Activated CD4-positive, CD25-positive, alpha-beta regulatory T cell treated with anti-CD3 and anti-CD28 coated beads, Interleukin-2, amount 50 U/mL, for 16 hours (primary cell): ENCODE results near the gene OR6C2.
"Not testable (repeated sequence)": the region's sequence is repeated elsewhere in the genome, so short reads cannot be mapped to it uniquely, and the experiment has no call there.

Experiments used
- DNase-seq: peaks from one replicate; pipeline ENCODE4 v3.0.0-alpha.2; 2020; ENCODE audit warnings: low read depth, low spot score

The OR6C2 gene

GRCh38 chr12:55443776-55444175, at the start of gene OR6C2:
TSS of gene OR6C2 (plus strand) at chr12:55444076. CDS start at chr12:55452214, 8,138 bp downstream.
- no peak for DNase-seq

DNA sequence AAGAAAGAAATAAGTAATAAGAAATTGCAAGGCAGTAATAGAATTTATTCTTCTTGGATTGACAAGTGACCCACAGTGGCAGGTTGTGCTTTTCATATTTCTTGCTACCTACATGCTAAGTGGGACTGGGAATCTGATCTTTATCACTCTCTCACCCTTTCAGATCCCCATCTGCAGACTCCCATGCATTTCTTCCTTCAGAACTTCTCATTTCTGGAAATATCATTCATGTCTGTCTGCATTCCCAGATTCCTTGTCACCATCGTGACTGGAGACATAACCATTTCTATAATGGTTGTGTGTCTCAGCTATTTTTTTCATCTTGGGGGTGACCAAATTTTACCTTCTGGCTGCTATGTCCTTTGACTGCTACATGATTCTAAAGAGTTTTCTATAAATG, 47.5 kb upstream of the OR6C2 start:
- DNase-seq: no peak

DNA sequence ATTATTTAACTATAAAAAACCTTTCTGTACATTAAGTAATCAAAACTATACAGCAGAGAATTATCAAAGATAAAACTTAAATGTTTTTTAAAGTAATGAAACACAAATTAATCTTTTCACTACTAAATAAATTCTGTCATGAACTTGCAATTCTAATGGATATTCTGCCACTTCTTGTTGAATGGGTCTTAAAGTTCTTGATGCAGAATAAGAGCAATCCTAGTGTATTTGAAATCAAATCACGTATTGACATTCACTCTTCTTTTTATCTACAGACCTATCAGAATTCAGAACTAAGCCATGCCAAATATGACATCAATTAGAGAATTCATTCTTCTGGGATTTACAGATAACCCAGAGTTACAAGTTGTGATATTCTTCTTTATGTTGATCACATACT, 43.6 kb upstream of the OR6C2 start, which contains the start of gene OR6C65:
Gene OR6C65 (plus strand): TSS at position 301 of the 400 bp plus-strand sequence. CDS start 0 bp downstream, at position 301.
- no peak for DNase-seq

DNA sequence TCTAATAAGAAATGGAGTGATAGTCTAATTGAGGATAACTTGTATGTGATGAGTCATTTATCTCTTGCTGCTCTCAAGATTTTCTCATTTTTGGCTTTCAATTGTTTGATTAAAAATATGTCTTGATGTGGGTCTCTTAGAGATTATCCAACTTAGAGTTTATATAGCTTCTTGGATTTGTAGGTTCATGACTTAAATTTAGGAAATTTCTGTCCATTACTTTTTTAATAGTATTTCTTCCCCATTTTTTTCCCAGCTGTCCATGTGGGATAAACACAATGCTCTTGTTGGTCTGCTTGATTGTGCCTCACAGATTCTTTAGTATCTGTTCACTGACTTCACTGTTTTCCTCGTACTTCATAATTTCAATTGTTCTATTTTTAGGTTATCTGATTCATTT, 36.0 kb upstream of the OR6C2 start:
- no peak for DNase-seq

GRCh38 chr12:55409133-55409532, 34.7 kb upstream of the OR6C2 start:
- DNase-seq: not testable (repeated sequence)

DNA sequence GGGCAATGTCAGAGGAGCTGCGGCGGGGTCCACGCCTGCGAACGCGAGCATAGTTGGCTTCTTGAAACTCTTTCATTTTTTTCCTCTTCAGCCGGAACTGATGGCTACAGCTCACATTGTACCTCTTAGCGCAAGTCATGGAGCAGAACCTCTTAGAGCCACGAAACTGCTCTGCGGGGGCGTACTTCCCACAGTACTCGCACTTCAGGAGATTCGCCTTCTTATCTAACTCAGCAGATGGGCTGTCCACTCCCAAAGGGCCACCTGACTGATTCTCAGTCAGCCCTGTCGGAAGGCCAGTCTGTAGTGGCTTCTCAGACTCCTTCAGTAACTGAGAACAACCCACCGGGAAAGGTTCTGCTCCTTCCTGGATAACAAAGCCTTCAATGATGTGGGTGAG, 31.7 kb upstream of the OR6C2 start:
- not testable (repeated sequence) for DNase-seq

DNA sequence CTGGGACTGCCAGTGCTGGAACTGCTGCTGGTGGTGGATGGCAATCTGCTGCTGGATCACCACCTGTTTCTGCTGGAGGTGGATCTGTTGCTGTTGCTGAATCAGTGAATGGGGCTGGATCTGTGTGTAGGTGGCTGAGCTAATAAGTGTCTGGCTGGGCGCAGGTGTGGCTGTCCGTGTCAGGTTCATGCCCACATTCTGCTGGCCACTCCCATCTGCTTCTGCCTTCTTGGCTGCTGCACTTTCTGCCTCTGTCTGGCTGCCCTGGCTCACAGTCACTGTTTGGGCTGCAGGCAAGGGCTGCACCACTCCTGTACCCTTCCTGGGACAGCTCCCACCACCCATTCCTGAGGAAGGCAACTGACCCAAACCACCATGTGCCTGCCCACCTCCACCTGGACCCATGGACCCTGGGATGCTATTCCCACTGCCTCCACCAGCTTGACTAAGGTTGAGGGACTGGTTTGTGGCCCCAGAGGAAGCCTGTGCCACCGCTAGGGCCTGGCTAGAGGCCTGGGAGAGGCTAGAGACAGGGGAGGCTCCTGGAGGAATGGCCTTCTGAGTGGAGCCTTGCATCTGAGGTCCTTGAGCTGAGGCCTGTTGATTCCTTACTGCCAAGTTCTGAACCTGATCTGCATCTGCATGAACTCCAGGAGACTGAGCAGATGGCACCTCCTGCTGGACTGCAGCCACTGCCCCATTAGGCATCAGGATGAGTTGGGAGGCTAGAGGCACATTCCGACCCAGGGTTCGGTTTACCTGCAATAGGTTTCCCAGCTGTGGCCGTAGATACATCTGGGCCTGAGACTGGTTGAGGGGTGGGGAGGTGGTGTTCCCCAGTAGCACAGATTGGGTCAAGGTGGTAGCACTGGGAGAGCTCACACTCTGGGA, 30.1 kb upstream of the OR6C2 start:
- DNase-seq: not testable (repeated sequence)

DNA sequence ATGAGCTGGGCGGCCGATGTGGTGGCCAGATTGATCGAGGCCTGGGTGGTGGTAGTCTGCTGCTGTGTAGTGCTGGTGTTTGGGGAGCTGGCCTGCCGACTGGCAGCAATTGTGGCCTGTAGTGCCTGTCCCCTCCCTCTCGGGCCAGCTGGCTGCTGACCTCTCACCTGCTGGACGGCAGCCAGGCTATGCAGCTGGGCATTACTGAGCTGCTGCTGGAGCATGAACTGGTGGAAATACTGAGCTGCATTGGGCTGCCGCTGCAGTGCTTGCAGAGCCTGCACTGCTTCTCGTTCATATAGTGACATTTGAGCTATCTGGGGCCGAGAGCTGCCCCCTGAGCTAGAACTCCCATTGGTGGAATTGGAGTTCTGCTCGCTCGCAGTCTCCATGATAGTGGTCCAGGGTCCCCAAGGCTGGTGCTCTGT, 29.5 kb upstream of the OR6C2 start:
- DNase-seq: not testable (repeated sequence)

DNA sequence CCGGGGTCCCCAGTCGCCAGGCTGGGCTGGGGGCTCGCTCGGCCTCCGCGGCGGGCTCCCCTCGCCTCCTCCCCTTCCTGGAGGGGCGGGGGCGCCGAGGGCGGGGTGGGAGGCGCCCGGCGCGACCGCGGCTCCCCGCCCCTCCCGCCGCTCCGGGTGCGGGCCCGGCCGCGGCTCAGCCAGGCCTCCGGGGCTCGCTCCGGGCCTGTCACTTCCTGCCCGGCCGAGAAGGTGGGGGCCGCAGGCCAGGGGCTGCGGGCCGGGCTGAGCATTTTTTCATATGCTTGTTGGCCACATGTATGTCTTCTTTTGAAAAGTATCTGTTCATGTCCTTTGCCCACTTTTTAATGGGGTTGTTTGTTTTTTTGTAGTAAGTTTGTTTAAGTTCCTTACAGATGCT, 29.0 kb upstream of the OR6C2 start:
- not testable (repeated sequence) for DNase-seq

- no peak for DNase-seq
These were observed 26.9 kb upstream of the OR6C2 start for GRCh38 chr12:55416961-55417360.

DNA sequence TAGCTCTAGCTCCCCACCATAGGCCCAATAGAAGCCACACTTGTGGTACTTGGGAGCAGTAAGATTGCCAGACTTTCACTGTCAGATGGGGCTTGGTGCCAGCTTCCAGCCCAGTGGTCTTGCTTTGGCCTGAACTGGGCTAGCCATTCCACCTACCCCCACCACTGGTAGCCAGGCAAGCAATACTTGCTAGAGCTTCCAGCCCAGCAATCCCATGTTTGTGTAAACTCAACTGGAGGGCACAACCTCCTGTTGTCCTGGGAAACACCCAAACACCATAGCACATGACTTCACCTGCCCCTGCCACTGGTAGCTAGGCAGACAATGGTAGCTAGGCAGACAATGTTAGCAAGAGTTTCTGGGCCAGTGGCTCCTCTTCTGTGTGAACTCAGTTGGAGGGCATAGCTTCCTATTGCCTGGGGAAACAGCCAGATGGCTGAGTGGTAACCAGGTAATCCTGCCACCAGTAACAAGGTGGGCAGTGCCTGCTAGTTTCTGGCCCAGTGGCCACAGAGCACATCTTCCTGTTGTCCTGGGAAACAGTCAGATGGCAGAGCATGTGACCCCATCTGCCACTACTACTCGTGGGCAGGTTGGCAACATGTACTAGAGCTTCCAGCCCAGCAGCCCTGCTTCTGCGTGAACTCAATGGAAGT, 23.4 kb upstream of the OR6C2 start:
- no peak for DNase-seq

DNA sequence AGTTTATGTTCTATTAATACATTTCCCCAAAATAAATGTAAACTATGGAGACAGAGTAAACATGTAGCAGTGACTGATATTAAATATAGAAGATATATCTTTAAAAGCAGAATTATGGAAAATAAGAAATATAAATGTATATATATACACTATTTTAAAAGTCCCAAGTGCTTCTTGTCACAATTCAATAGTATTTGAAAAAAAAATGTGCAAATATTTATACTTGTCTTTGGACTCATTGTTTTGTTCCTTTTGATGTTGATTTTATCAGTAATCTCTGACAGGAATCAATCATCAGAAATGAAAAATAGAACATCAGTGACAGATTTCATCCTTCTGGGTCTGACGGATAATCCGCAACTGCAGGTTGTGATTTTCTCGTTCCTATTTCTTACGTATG, 17.9 kb upstream of the OR6C2 start, which contains the start of gene OR6C76:
Gene OR6C76 (plus strand): TSS at position 301 of the 400 bp plus-strand sequence. CDS start 0 bp downstream, at position 301.
- no peak for DNase-seq

GRCh38 chr12:55428331-55429243, 15.3 kb upstream of the OR6C2 start:
- no peak for DNase-seq

DNA sequence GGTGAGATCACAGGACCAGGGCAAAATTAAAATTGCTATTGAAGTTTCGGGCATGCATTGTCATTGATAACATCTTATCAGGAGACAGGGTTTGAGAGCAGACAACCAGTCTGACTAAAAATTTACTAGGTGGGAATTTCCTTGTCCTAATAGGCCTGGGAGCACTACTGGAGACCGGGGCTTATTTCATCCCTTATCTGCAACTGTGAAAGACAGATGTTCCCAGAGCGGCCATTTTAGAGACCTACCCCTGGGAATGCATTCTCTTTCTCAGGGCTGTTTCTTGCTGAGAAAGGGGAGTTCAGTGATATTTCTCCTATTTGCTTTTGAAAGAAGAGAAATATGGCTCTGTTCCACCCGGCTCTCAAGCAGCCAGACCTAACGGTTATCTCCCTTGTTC, 2.6 kb upstream of the OR6C2 start:
- DNase-seq: not testable (repeated sequence)

DNA sequence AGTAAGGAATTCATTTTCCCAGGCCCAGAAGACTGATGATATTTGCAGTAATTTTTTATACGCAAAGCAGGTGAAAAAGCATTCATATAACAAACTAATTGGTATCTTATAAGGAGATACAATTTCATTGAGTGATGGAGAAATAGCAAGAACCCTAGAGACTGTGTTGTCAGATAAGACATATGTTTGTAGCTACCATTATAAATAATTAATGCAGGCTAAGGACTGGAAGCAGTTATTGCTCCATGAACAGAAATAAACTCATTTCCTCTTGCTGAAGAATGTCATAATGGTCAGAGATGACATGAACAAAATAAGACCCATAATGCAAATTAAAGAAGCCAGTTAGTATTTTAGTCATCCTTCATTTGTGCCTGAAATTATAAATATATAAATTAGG, 1.5 kb downstream of the OR6C2 start:
- no peak for DNase-seq

GRCh38 chr12:55446326-55446725, 2.5 kb downstream of the OR6C2 start:
- no peak for DNase-seq

DNA sequence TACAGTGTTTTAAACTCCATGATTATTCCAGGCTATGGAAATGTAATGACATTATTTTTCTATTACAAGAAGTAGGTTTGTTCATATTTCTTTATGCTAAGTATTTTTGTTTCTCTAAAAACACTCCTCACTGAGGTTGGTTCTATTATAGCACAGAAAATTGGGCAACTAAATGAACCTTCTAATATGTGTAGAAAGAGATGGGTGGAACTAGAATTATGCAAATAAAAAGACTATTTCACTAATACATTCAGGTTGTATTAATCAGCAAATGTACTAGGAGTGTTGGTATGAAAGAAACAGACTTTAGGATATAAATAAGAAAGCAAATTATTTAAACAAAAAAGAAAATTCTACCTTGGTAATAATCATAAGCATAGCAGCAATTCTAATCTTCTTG, 4.9 kb downstream of the OR6C2 start:
- DNase-seq: no peak

- DNase-seq: not testable (repeated sequence)
These were observed 21.1 kb downstream of the OR6C2 start for GRCh38 chr12:55464926-55465325.

- DNase-seq: no peak
These were observed 24.0 kb downstream of the OR6C2 start for GRCh38 chr12:55467836-55468235.

DNA sequence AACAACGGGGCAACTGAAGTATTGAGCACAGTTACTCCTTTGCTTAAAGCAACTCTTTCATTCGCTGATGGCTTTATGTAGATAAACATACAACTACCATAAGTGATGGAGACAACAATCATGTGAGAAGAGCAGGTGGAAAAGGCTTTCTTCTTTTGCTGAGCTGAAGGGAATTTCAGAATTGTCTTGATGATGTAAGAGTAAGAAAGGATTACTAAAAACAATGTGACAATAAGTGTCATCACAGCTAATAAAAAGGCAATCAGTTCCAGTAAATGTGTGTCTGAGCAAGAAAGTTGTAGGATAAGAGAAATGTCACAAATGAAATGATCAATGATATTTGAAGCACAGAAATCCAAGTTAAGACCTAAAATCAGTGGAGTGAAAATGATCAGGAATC, 25.4 kb downstream of the OR6C2 start:
- DNase-seq: no peak

DNA sequence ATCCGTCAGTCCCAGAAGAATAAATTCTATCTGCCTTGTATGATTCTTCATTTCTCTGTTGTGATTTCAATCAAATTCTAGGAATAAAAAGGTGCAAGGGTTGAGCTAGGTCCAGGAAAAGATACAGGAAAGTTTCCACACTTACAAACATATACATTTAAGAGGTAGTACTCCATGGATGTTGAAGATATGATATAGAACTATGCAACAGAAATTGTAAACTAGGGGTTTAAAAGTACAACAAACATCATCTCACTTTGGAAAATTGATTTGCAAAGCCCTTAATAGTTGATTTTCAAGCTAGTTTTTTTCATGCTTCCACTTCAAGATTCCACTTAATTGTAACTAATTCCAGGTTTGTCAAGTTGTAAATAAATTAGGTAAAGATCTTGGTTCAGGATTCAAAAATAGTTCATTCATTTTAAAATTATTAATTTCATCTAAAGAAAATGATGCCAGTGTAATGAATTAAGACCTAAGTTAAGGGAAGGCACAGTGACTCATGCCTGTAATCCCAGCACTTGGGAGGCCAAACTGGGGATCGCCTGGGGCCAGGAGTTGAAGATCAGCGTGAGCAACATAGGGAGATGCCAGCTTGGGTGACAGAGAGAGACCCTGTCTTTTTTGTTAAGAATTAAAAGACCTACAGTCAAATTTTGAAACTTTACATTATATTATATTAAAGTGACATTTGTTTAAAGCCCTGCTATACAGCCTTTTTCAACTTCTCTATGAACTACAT, 26.4 kb downstream of the OR6C2 start, which contains the start of gene OR6C70:
Gene OR6C70 (minus strand): TSS at position 51 of the 742 bp plus-strand sequence. CDS start 0 bp downstream, at position 51.
- no peak for DNase-seq
